Stimulated activated CD4-positive, alpha-beta T cell treated with anti-CD3 and anti-CD28 coated beads, Interleukin-1b, Interleukin-23, amount 100 ng/mL, for 48 hours (primary cell): ENCODE measurements around the gene TSPAN17.
"Not testable (repeated sequence)": the region's sequence is repeated elsewhere in the genome, so short reads cannot be mapped to it uniquely, and the experiment has no call there.

Source experiments
- DNase-seq: peaks from one replicate; pipeline ENCODE4 v3.0.0-alpha.2; 2020

The TSPAN17 gene

GRCh38 chr5:176647030-176647842 is at the start of gene TSPAN17:
Gene TSPAN17, plus strand, starts transcription at chr5:176647484. Its CDS starts 132 bp downstream, at chr5:176647616.
- DNase-seq, result peak; percentile 100

GRCh38 chr5:176599749-176600430 is 47.4 kb upstream of the TSPAN17 start:
- DNase-seq, result not testable (repeated sequence)

- no peak for DNase-seq
These were observed 45.3 kb upstream of the TSPAN17 start for GRCh38 chr5:176601901-176602482.

- DNase-seq, result no peak
These were observed 44.2 kb upstream of the TSPAN17 start for GRCh38 chr5:176603091-176603490.

GRCh38 chr5:176606032-176606431 is 41.3 kb upstream of the TSPAN17 start:
- DNase-seq, result no peak

- DNase-seq, result no peak
These were observed 40.4 kb upstream of the TSPAN17 start for GRCh38 chr5:176606875-176607274.

- DNase-seq, result no peak
These were observed 39.1 kb upstream of the TSPAN17 start for GRCh38 chr5:176608142-176608705.

GRCh38 chr5:176608937-176609723 is 38.2 kb upstream of the TSPAN17 start:
- peak; percentile 30 for DNase-seq

- peak; percentile 51 for DNase-seq
These were observed 37.4 kb upstream of the TSPAN17 start, which contains the start of gene GPRIN1 for GRCh38 chr5:176609724-176610434. Gene GPRIN1, minus strand, starts transcription at chr5:176610156. Its CDS starts 10,322 bp downstream, at chr5:176599834.

GRCh38 chr5:176610435-176610773 is 36.9 kb upstream of the TSPAN17 start:
- no peak for DNase-seq

GRCh38 chr5:176611435-176611834 is 35.8 kb upstream of the TSPAN17 start:
- peak; percentile 54 for DNase-seq

GRCh38 chr5:176612008-176612407 is 35.3 kb upstream of the TSPAN17 start:
- no peak for DNase-seq

GRCh38 chr5:176612855-176613254 is 34.4 kb upstream of the TSPAN17 start:
- no peak for DNase-seq

- DNase-seq, result no peak
These were observed 32.3 kb upstream of the TSPAN17 start for GRCh38 chr5:176614805-176615478.

GRCh38 chr5:176616511-176616910 is 30.8 kb upstream of the TSPAN17 start:
- no peak for DNase-seq

GRCh38 chr5:176618783-176619182 is 28.5 kb upstream of the TSPAN17 start:
- no peak for DNase-seq

GRCh38 chr5:176619203-176619568 is 28.1 kb upstream of the TSPAN17 start:
- DNase-seq, result peak; percentile 90

GRCh38 chr5:176619569-176620332 is 27.5 kb upstream of the TSPAN17 start:
- DNase-seq, result no peak

GRCh38 chr5:176620333-176620981 is 26.8 kb upstream of the TSPAN17 start:
- DNase-seq, result no peak

- DNase-seq, result no peak
These were observed 25.6 kb upstream of the TSPAN17 start for GRCh38 chr5:176621661-176622079.
